H7 (cell line): Measurements from ENCODE around the gene TMTC1. TPM values are rescaled to one million over a fixed set of nuclear protein-coding genes. Genes with fewer than 3 reads are reported as not detected.

Experiments used
- DNase-seq: peaks from one replicate; pipeline ENCODE4 v3.0.0; 2012
- H3K27me3 ChIP-seq: 2 replicates; pipeline ENCODE4 v1.6.0; 2011; ENCODE audit warnings: mild to moderate bottlenecking, low read length; ENCODE audit not compliant: control insufficient read depth, insufficient read depth
- H3K36me3 ChIP-seq: replicated peaks from 2 replicates; pipeline ENCODE4 v1.5.1; 2011; ENCODE audit warnings: low read length; ENCODE audit not compliant: control insufficient read depth, insufficient read depth
- H3K4me3 ChIP-seq: 2 replicates; pipeline ENCODE4 v1.5.1; 2011; ENCODE audit warnings: low read depth, mild to moderate bottlenecking, control low read depth, low read length, moderate library complexity; ENCODE audit not compliant: insufficient read depth
- total RNA-seq: library from RNA; depleted of rRNA; stranded (reverse); fragments of >200 nt; shearing (Covaris generic); gene quantifications from 2 replicates; pipeline ENCODE4 v1.2.3, GENCODE V29; 2014

The TMTC1 gene
- total RNA-seq, 1 experiment from 2014 or later: 11.6 TPM

- H3K36me3 ChIP-seq: no peaks in the 10 kb centered on the region
- DNase-seq: no peak
- H3K4me3 ChIP-seq: no peak overlapping the region
- H3K27me3 ChIP-seq: no peaks in the 10 kb centered on the region
Measured at GRCh38 chr12:29516431-29516875, 267.3 kb downstream of the TMTC1 start.

DNA sequence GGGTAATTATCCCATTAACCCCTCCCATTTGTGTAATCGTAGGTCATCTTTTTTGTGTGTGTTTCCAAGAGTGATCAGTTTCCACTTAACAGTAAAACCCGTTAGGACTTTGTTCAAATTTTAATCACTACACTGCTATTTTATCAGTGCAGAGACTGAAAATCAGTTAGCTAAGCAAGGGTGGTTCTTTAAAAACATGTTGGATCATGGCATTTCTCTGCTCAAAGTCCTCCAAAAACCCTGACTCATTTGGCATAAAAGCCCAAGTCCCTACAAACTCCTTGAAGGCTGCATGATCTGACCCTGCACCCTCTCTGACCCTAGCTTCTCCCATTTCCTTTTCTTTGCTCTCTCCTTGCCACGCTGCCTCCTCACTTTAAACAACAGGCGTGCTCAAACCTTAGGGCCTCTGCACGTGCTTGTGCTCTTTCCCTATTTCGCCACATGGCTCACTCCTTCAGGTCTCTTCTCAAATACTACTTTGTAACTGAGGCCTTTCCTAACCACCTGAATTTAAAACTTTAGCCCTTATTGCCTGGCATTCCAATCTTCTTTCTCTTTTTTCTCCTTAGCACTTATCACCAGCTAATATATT lies 273.1 kb downstream of the TMTC1 start:
- H3K36me3 ChIP-seq: no peaks in the 10 kb centered on the region
- H3K27me3 ChIP-seq: no peaks in the 10 kb centered on the region
- H3K4me3 ChIP-seq: no peak overlapping the region
- DNase-seq: no peak

GRCh38 chr12:29509503-29509902 lies 274.2 kb downstream of the TMTC1 start:
- no peaks in the 10 kb centered on the region for H3K36me3 ChIP-seq
- H3K4me3 ChIP-seq: no peak overlapping the region
- no peak for DNase-seq
- no peaks in the 10 kb centered on the region for H3K27me3 ChIP-seq

GRCh38 chr12:29508949-29509348 lies 274.8 kb downstream of the TMTC1 start:
- Histone ChIP-seq H3K27me3 (no peaks in the 10 kb centered on the region), H3K36me3 (no peaks in the 10 kb centered on the region), H3K4me3 (no peak overlapping the region)
- DNase-seq: no peak

- no peaks in the 10 kb centered on the region for H3K36me3 ChIP-seq
- DNase-seq: no peak
- no peaks in the 10 kb centered on the region for H3K27me3 ChIP-seq
- H3K4me3 ChIP-seq: no peak overlapping the region
Measured at GRCh38 chr12:29505122-29505521, 278.6 kb downstream of the TMTC1 start.

DNA sequence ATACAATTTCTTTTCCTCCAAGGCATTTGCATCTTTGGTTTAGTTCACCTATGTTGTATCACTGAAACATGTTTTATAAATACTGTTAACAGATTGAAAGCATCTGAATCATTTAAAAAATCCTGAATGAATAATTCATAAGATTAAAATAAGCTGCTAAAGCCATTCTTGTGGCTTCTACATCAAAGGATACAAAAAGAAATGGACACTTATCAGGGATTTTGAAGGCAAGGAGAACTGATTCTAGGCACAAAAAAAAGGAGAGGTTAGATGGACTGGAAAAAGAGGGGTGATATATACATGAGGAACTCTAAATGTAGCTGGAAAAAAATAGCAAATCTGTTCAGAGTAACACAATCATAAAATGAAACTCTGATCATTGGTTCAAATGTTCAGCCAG lies 280.5 kb downstream of the TMTC1 start:
- no peak overlapping the region for H3K4me3 ChIP-seq
- H3K27me3 ChIP-seq: no peaks in the 10 kb centered on the region
- DNase-seq: no peak
- H3K36me3 ChIP-seq: no peaks in the 10 kb centered on the region

DNA sequence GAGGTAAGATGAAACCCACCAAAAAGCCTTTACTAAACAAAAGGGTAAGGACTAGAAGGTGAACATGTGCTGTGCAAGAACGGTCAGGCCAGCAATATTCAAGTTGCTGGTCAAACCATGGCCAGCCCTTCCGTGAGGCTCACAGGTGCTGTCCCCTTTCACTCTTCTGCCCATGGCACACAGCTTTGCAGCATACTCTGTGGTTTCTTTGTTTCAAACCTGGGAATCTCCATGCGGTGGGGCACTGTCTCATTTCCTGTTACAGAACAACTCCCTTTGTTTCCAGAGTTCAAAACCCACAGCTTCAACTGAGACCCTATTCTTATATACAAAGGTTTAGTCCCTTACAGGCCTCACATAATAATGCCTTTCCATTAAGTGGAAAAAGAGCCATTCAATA lies 284.5 kb downstream of the TMTC1 start:
- DNase-seq: no peak
- no peaks in the 10 kb centered on the region for H3K36me3 ChIP-seq
- no peaks in the 10 kb centered on the region for H3K27me3 ChIP-seq
- no peak overlapping the region for H3K4me3 ChIP-seq

DNA sequence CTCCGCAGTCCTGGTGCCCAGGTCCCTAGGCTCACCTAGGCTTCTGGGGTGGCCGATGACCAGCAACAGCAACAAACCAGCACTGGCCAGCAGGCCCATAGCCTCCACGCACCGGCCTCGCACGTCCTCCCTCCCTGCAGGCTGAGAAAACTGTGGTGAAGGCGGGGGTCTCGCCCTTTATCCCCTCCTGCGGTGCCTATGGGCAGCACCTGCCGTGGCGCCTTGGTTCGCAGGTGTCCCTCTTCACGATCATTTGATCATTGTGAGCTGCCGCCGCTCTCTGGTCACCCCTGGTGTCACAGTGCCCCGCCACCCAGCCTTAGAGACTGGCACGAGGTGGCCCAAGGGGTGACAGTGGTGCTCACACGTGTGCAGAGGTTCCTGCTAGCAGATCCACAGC lies 286.2 kb downstream of the TMTC1 start, which contains the start of gene OVCH1:
Gene OVCH1, minus strand, starts transcription at position 99 of the 400 bp plus-strand sequence. Its CDS starts 0 bp downstream, at position 99.
- Histone ChIP-seq H3K36me3 (no peaks in the 10 kb centered on the region), H3K4me3 (no peak within 1 kb of the TSS), H3K27me3 (no peaks in the 10 kb centered on the region)
- DNase-seq: peak; percentile 7

- Histone ChIP-seq H3K36me3 (no peaks in the 10 kb centered on the region), H3K27me3 (no peaks in the 10 kb centered on the region), H3K4me3 (no peak overlapping the region)
- no peak for DNase-seq
Measured at GRCh38 chr12:29492891-29493290, 290.9 kb downstream of the TMTC1 start.

DNA sequence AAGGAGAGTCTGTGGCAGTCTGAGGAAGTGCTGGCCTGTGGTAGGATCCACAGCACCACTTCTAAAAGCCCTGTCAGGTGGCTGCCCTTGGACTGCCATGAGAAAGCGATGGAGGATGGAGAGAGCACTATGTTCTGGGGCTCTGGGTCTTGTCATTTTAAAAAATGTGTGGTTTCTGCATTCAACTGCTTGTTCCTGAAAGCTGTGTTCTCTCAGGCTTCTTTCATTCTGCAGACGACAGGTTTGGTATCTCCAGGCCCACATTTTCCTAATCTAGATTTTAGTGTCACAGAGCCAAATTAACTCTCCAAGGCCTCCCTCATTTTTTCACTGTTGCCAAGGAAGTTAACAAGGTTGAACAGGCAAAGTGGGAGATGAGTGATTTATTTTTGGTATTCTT lies 296.8 kb downstream of the TMTC1 start:
- Histone ChIP-seq H3K4me3 (no peak overlapping the region), H3K36me3 (no peaks in the 10 kb centered on the region), H3K27me3 (no peaks in the 10 kb centered on the region)
- DNase-seq: no peak

DNA sequence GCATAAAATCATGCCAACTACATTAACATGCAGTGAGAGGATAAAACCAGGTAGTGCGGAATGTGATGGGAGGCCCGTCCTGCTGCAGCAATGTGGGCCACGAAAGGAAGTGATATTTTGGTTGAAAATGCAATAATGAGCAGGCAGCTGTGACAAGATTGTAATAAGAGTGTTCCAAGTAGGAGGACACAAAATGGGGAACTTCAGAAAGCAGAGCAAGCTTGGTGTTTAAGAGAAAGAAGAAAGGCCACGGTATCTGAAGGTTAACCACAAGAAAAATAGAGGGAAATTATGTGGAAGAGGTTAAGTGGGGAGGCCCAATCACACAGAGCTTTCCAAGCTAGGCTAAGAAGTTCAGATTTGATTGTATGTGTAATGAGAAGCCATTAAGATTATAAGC lies 320.5 kb downstream of the TMTC1 start:
- no peak overlapping the region for H3K4me3 ChIP-seq
- H3K36me3 ChIP-seq: no peaks in the 10 kb centered on the region
- H3K27me3 ChIP-seq: no peaks in the 10 kb centered on the region
- no peak for DNase-seq

GRCh38 chr12:29460082-29460481 lies 323.7 kb downstream of the TMTC1 start:
- Histone ChIP-seq H3K4me3 (no peak overlapping the region), H3K36me3 (no peaks in the 10 kb centered on the region), H3K27me3 (no peaks in the 10 kb centered on the region)
- no peak for DNase-seq

GRCh38 chr12:29455087-29455486 lies 328.7 kb downstream of the TMTC1 start:
- DNase-seq: no peak
- Histone ChIP-seq H3K4me3 (no peak overlapping the region), H3K27me3 (no peaks in the 10 kb centered on the region), H3K36me3 (no peaks in the 10 kb centered on the region)

DNA sequence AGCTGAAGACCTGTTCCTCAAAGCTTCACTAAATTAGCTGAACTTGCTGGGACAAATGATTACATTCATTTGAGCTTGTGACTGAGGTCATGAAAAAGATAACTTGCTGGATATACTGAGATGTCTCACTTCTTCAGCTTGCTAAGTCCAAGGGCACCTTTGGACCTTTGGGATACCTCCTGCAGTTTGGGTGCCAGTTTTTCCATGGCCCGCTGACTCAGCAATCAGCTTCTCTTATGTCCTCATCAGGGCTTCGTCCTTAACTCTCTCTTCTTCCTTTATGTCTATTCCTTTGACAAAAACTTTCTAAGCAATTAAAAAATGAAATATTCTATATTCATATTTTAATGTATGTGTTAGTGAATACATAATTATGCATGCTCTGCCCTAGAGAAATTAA lies 331.9 kb downstream of the TMTC1 start:
- Histone ChIP-seq H3K27me3 (no peaks in the 10 kb centered on the region), H3K36me3 (no peaks in the 10 kb centered on the region), H3K4me3 (no peak overlapping the region)
- DNase-seq: no peak
